ENCODE measurements around the gene C11orf86. TPM values are rescaled to one million over a fixed set of nuclear protein-coding genes. Genes with fewer than 3 reads are reported as not detected.

The C11orf86 gene
- total RNA-seq, 1 donor from 2014 or later: not detected

DNA sequence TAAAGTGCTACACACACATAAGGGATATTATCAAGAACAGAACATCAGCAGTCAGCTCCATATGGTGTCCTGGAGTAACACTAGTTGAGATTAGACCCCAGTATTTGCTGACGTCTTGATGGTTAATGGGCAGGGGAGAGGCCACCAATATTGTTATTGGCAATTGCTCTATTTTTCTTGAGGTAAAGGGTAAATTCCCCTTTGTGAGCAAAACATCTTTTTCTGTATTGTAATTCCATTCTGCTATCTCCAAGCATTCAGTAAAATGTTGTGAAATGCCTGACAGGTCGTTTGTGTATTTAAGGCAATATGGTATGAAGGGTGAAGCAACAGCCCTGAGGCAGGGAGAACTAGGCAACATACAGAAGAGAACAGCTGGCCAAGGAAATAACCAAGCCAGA is 38.8 kb upstream of the C11orf86 start:
- intact Hi-C loops (cut with DNase I): no loop called here
- TF ChIP-seq, protein P1, sequence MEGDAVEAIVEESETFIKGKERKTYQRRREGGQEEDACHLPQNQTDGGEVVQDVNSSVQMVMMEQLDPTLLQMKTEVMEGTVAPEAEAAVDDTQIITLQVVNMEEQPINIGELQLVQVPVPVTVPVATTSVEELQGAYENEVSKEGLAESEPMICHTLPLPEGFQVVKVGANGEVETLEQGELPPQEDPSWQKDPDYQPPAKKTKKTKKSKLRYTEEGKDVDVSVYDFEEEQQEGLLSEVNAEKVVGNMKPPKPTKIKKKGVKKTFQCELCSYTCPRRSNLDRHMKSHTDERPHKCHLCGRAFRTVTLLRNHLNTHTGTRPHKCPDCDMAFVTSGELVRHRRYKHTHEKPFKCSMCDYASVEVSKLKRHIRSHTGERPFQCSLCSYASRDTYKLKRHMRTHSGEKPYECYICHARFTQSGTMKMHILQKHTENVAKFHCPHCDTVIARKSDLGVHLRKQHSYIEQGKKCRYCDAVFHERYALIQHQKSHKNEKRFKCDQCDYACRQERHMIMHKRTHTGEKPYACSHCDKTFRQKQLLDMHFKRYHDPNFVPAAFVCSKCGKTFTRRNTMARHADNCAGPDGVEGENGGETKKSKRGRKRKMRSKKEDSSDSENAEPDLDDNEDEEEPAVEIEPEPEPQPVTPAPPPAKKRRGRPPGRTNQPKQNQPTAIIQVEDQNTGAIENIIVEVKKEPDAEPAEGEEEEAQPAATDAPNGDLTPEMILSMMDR (IDR thresholded peaks at IDR 0.05): no peak
- DNase-seq (ENCODE audit: low spot score in 2 of 2): no peak
- Histone ChIP-seq H3K9me3 (no peaks in the 10 kb centered on the region), H3K4me3 (no peak overlapping the region), H3K27me3 (no peaks in the 10 kb centered on the region), H3K4me1 (no peaks in the 10 kb centered on the region), H3K36me3 (no peaks in the 10 kb centered on the region), H3K27ac (no peak overlapping the region)

DNA sequence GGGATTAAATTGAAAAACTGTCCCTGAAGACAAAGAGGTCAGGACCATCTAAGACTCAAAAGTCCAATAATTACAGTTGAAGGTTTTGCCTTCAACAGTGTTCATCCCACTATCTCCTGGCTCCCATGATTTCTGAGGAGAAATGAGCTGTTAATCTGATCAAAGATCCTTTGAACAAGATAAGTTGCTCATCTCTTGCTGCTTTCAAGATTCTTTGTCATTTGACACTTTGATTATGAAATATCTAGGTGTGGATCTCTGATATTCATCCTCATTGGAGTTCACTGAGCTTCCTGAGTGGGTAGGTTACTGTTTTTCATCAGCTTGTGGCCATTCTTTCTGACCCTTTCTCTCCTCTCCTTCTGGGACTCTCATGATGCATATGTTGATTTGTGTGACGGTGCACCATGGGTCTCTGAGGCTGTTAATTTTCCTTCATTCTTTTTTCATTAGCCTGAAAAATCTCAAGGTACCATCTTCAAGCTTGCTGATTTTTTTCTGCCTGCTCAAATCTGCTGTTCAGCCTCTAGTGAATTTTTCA is 37.8 kb upstream of the C11orf86 start:
- H3K4me1 ChIP-seq: no peaks in the 10 kb centered on the region
- DNase-seq (ENCODE audit: low spot score in 2 of 2): no peak
- no peaks in the 10 kb centered on the region for H3K36me3 ChIP-seq
- H3K27me3 ChIP-seq: no peaks in the 10 kb centered on the region
- H3K4me3 ChIP-seq: no peak overlapping the region
- H3K27ac ChIP-seq: no peak overlapping the region
- TF ChIP-seq, protein P1 (IDR thresholded peaks at IDR 0.05): no peak
- intact Hi-C loops (cut with DNase I): no loop called here
- H3K9me3 ChIP-seq: no peaks in the 10 kb centered on the region

DNA sequence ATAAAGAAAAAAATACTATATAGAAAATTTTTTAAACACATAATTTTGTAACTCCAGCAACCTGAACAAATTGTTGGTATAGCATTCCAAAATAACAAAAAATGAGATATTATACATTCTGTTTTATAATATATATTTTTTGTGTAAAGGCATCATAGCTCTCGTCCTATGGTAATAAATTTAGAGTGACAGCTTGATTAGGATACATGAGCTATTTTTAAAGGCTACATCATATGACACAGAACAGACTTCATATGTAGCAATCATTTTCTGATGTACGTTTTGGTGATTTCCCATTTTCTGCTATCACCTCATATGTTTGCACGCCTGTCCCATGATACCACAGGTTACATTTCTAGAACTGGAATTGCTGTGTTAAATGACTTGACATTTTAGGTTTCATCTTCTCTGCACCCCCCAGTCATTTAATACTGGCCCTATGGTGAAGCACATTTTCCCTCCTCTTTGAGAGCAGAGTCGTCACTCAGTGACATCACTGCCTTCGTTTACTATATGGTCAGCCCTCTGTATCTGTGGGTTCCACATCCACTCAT is 36.4 kb upstream of the C11orf86 start:
- Histone ChIP-seq H3K27me3 (no peaks in the 10 kb centered on the region), H3K27ac (no peak overlapping the region), H3K4me3 (no peak overlapping the region), H3K4me1 (no peaks in the 10 kb centered on the region), H3K9me3 (no peaks in the 10 kb centered on the region), H3K36me3 (no peaks in the 10 kb centered on the region)
- intact Hi-C loops (cut with DNase I): no loop called here
- no peak for DNase-seq (ENCODE audit: low spot score in 2 of 2)
- TF ChIP-seq, protein P1 (IDR thresholded peaks at IDR 0.05): no peak

DNA sequence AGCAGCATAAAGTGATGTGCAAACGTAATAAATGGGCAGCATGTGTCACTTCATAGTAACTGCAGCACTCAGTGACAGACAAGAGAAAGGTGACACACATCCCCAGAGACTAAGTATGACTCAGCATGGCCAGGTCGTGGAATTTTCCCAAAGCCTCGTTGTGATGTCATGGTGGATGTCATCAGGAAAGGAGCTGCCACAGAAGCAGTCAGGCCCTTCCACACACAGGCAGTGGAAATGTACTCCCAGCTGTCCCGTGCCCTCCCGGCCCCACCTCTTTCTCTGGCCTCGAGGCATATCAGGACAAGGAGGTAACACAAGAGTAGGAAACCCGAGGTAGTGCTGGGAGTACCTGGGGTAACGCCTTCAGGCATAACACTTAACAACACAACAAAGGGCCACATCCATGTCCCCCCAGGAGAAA is 25.0 kb upstream of the C11orf86 start:
- Histone ChIP-seq H3K9me3 (no peaks in the 10 kb centered on the region), H3K27me3 (no peaks in the 10 kb centered on the region), H3K36me3 (no peaks in the 10 kb centered on the region), H3K4me3 (no peak overlapping the region), H3K27ac (no peak overlapping the region), H3K4me1 (no peaks in the 10 kb centered on the region)
- peak in 1 of 2 donors; percentile 69 for DNase-seq (ENCODE audit: low spot score in 2 of 2)
- TF ChIP-seq, protein P1 (IDR thresholded peaks at IDR 0.05): no peak
- intact Hi-C loops (cut with DNase I): no loop called here

GRCh38 chr11:66951135-66951534 is 24.0 kb upstream of the C11orf86 start:
- TF ChIP-seq, protein P1 (IDR thresholded peaks at IDR 0.05): no peak
- no peak for DNase-seq (ENCODE audit: low spot score in 2 of 2)
- H3K4me3 ChIP-seq: no peak overlapping the region
- H3K27me3 ChIP-seq: no peaks in the 10 kb centered on the region
- H3K36me3 ChIP-seq: no peaks in the 10 kb centered on the region
- H3K9me3 ChIP-seq: no peaks in the 10 kb centered on the region
- intact Hi-C loops (cut with DNase I): no loop called here
- no peak overlapping the region for H3K27ac ChIP-seq
- H3K4me1 ChIP-seq: no peaks in the 10 kb centered on the region
